HL-60/S4 (cell line): Measurements from ENCODE around the gene CDK7.

Source experiments
- in situ Hi-C: fragments of 300-500 bp; cut with MboI; formaldehyde crosslinking; loops from 2 replicates; pipeline ENCODE4 v1.14.3; 2022; ENCODE audit warnings: low sequenced_read_pairs

Gene CDK7

GRCh38 chr5:69288688-69289087 lies 54.0 kb downstream of the CDK7 start:
- in situ Hi-C loops, result no loop called here

GRCh38 chr5:69292306-69292705 lies 57.6 kb downstream of the CDK7 start:
- in situ Hi-C loops, result no loop called here

GRCh38 chr5:69293882-69294281 lies 59.2 kb downstream of the CDK7 start:
- in situ Hi-C loops, result no loop called here

GRCh38 chr5:69295088-69295754 lies 60.5 kb downstream of the CDK7 start:
- in situ Hi-C loops, result no loop called here

GRCh38 chr5:69299625-69300024 lies 64.9 kb downstream of the CDK7 start:
- in situ Hi-C loops, result no loop called here

- in situ Hi-C loops, result no loop called here
Measured at GRCh38 chr5:69300537-69301203, 66.0 kb downstream of the CDK7 start.

- in situ Hi-C loops, result no loop called here
Measured at GRCh38 chr5:69305512-69305911, 70.8 kb downstream of the CDK7 start.

- in situ Hi-C loops, result no loop called here
Measured at GRCh38 chr5:69308046-69308553, 73.4 kb downstream of the CDK7 start.

- in situ Hi-C loops, result no loop called here
Measured at GRCh38 chr5:69309380-69309779, 74.7 kb downstream of the CDK7 start.

- in situ Hi-C loops, result no loop called here
Measured at GRCh38 chr5:69312459-69313160, 77.9 kb downstream of the CDK7 start.

GRCh38 chr5:69313428-69313827 lies 78.7 kb downstream of the CDK7 start:
- in situ Hi-C loops, result no loop called here

GRCh38 chr5:69315972-69316371 lies 81.3 kb downstream of the CDK7 start:
- in situ Hi-C loops, result no loop called here

GRCh38 chr5:69317391-69317790 lies 82.7 kb downstream of the CDK7 start:
- in situ Hi-C loops, result no loop called here

GRCh38 chr5:69326365-69326764 lies 91.7 kb downstream of the CDK7 start:
- in situ Hi-C loops, result no loop called here
